CD4-positive, alpha-beta T cell treated with Interferon alpha-2 for 1 hour (primary cell): ENCODE results near the gene KRTAP10-1.

ENCODE experiments used
- DNase-seq, 2 donors: peaks; one replicate each; pipeline ENCODE4 v3.0.0-alpha.2; 2020 to 2022

Gene KRTAP10-1

DNA sequence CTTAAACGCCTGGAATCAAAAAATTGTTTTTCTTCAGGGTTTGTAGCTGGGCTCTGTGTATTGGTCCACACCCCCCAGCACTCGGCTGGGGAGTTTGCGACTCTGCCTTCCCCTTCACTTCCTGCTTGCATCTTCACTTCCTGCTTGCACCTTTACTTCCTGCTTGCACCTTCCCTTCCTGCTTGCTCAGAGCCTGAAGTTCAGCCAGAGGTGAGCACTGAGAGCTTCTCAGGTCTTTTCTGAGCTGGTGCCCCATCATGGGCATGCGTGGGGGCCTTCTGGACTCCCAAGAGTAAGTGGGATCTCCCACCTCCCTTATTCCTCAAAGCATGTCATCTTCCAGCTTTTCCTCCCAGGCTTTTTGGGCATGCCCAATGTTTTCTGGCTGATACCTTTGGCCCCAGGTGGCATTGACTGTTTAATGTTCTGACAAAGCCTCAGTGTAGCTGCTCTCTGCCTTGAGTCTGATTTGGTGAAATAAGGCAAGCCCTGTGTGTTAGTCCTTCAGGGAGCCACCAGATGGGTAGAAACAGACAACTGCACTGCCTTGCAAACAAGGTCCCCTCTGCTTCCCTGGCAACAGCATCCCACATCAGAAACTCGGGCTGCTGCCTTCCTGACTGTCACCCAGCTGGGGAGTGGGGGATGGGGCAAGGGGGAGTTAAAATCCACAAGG is 7.8 kb upstream of the KRTAP10-1 start:
- DNase-seq, result peak in 1 of 2 donors; percentile 54

DNA sequence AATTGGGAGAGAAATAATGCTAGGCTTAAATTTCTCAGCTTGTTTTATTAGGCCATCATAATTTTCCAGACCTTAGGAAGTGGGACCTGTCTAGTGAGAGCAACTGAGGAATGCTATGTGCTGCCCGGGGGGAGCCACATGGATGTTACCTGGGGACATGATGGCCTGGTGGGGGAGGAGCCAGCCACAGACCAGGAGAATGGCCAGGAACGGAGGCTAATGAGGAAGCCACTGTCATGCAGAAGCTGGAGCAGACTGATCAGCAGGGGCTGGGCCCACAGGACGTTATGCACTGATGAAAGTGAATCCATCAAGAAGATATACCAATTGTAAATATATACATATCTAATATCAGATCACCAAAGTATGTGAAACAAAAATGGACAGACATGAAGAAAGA is 4.6 kb upstream of the KRTAP10-1 start:
- DNase-seq, result no peak

DNA sequence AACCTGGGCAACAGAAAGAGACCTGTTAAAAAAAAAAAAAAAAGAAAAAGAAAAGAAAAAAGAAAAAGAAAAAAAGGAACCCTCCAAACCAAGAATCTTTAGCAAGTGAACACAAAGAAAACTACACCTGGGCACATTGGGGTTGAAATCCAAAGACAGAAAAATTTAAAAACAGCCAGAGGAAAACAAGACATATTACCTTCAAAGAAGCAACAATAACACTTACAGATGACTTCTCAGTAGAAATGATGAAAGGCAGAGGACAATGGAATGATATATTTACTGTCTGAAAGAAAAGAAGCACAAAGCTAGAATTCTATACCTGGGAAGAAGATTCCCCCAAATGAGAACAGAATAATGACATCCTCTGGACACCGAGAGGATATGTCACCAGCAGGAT is 2.7 kb upstream of the KRTAP10-1 start:
- no peak for DNase-seq

DNA sequence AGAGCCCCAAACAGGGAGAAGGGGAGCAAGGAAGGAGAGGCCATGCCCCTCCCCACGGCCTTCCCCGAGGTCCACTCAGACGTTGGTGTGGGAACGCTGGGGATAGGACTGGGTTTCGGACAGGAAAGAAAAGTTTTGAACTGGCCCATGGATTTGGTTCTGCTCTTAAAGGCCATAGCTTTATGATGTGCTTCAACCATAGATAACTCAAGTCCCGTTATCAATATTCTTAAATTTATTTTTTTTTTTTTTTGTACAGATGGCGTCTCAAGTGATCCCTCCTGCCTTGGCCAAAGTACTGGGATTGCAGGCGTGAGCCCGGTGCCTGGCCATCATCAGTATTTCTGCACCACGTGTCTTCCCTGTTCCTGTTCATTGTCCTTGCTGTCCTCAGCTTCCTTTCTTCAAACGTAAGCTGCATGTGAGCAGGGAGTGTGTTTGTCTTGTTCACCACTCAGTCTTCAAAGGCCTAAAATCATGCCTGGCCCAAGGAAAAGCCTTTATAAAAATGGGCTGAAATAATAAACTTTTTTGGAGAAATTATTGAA is 820 bp upstream of the KRTAP10-1 start:
- DNase-seq, result no peak

DNA sequence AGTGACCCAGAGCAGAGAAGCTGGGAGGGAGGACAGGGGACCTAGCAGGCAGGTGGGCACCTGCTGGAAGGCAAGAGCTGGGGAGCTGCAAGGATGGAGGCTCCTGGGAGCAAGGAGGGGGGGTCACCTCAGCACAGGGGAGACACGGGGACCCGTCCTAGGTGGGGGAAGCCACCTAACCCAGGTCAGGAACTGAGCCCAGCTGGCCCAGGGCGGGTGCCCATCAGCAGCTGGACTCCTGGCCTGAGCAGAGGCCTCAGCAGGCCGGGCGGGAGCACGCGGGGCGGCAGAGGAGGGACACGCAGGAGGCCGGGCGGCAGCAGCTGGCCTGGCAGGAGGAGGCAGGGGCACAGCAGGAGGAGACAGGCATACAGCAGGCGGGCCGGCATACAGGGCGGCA is 949 bp downstream of the KRTAP10-1 start:
- DNase-seq, result no peak

DNA sequence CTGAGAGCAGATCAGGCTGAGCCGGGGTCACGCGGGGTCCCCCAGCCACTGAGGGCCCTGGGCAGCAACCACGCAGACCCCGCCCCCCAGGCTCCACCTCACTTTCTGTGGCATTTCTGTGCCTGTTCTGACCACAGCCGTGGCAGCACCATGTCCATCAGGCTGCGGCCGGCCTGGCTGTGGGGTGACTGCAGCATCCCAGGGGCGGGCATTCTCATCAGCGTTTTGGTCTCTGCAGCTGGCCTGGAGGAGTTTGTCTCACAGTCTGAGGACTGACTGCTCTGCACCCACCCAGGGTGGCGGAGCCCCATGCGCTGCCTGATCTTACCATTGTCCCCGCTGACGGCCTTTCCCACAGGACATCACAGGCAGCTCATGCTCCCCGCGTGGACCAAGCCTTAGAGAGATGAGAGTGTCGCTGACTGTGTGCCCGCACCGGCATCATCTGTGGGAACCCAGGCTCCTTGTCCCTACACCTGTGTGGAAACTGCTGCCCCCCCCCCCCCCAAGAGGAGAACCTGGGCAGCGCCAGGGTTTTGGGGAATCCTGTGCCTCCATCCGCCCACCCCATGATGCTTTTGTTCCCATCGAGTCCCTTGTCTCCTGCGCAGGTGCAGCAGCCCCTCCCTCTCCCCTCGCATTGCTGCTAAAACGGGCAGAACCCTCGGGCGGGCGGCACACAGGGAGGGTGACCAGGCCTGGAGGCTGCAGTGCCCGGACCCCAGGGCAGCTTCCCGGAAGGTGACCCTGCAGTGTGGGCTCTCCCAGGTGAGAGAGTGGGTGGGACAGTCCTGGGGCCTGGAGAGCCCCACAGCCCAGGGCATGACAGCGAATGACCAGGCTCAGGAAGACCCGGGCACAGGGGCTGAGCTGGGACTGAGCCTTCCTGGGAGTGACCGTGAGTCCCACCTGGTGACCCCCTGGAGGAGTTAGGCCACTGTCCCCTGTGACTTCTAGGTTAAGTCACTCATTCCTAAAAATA is 1.8 kb downstream of the KRTAP10-1 start:
- DNase-seq, result no peak

DNA sequence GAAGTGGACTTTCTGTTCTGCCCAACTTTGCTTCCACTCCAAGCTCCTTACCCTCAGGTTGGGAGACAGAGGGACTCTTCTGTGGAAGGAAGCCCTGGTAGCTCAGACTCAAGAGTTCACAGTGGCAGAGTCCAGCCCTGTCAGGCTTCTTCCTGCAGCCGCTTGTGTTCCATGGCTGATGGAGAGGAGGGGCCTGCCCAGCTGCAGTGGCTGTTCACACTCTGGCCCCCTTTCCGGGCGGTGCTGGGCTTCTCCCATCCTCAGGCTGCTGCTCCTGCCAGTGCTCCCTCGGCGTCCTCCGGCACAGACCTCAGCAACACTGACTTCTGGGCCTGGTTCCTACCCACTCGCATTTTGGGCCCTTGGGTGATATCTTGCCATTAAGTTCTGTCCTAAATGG is 4.0 kb downstream of the KRTAP10-1 start:
- DNase-seq, result no peak

DNA sequence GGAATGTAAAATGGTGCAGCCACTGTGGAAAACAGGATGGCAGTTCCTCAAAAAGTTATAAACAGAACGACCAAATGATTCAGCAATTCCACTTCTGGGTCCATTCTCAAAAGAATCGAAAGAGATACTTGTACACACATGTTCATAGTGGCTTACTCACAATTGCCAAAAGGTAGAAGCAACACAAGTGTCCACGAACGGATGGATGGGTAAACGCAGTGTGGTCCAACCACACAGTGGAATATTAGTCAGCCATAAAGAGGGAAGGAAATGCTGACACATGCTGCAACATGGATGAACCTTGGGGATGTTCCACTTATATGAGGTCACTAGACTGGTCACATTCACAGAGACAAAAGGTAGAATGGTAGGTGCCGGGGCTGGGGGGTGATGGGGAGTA is 5.3 kb downstream of the KRTAP10-1 start:
- no peak for DNase-seq

DNA sequence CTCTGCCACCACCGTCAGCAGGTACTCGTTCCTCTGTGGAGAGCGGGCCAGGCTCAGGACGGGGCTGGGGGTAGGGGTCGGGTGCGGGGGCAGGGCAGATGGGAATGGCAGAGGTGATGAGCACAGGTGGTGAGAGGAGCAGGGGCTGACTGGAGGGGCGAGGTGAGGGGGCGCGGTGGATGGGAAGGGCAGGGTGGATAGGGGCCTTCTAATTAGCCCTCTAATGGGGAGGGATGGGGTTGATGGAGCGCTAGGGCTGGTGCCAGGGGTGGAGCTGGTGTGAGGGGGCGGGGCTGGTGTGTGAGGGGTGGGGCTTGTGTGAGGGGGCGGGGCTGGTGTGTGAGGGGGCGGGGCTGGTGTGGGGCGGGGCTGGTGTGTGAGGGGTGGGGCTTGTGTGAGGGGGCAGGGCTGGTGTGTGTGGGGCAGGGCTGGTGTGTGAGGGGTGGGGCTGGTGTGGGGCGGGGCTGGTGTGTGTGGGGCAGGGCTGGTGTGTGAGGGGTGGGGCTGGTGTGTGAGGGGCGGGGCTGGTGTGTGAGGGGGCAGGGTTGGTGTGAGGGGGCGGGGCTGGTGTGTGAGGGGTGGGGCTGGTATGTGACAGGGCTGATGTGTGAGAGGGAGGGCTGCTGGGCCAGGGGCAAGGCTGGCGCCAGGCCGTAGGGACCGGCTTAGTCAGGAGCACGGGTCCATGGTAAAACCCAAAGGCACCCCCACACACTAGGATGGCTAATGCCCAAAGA is 5.9 kb downstream of the KRTAP10-1 start:
- DNase-seq, result no peak

DNA sequence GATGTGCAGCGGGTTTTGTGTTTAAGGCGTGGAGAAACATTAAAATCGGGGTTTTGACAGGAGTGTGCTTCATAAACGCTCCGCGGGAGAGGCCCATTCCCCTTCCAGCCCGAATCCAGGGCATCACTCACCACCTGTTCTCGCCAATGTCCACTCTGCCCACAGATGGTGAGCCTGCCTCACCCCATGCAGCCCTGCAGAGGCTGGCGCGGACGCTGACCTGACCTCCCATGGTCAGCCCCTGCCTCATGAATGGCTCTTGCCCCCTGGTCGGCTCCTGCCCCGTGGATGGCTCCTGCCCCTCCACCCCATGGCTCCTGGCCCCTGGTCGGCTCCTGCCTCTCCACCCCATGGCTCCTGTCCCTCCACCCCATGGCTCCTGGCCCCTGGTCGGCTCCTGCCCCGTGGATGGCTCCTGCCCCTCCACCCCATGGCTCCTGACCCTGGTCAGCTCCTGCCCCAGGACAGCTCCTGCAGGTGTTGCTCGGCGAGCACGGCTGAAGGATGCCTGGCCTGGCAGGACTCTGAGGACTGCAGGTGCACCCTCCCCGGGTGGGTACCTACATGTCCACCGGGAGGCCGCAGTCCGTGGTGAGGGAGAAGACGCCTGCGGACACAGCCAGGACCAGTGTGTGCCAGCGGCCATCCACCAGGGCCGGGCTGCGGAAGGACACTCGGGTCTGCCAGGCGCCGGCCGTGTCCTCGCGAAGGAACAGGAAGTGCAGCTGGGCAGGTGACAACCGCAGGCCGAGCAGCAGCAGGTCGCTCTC is 6.7 kb downstream of the KRTAP10-1 start:
- no peak for DNase-seq

DNA sequence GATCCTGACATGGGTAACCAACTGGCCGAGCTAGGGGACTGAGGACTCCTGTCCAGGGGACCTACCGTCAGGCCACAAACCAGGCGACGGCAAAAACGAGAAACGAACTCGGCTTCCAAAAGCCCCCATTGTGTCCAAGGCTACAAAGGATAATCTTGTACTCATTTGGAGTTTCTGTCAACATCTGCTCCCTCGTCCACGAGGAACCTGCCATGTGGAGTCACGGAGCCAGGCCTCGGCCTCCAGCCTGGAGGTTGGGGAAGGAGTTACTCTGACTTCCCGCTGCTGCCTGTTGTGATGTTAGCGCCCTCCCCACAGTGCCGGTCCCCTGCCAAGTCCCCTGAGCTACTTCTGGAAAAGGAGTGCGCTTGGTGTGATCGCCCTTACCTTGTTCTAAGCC is 7.3 kb downstream of the KRTAP10-1 start:
- DNase-seq, result no peak

DNA sequence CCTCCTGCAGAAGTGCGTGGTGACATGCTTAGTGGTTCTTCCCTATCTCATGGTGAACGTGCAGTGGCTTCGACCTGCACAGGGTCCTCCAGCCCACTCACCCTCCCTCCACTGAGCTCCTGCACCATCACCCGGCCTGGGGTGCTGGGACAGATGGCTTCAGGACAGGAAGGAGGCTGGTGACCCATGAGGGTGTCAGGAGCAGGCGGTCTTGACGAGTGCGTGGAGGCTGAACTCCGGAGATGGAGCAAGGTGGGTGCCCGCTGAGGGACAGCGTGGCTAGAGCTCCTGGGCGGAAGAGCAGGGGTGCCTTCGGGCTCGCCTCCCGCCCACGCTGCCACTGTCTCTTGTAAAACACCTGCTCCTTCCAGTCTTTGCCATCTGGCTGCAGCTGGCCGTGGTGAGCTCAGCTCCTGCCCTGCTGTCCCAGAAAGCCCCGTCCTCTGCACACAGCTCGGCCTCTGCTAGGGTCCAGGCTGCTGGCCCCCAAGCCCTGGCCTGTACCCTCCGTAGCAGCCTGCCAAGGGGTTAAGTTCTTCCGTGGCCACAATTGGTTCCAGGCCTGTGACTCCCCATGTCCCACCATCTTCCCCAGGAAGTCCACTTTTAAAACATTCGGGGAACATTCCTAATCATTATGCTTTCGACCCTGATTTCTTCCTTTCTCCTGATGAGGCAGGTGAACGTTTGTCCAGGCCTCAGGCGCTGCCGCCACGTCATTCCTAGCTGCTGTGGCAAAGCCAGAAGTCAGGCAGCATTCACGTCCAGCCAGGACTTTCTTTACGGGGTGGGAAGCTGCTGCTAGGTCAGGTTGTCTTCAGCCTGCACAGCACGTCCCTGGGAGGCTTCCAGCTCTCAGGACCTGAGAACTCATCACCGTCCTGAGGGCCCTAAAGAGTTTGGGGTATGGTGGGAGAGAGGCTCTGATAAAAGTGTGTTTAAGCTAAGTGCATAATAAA is 8.1 kb downstream of the KRTAP10-1 start:
- DNase-seq, result no peak

DNA sequence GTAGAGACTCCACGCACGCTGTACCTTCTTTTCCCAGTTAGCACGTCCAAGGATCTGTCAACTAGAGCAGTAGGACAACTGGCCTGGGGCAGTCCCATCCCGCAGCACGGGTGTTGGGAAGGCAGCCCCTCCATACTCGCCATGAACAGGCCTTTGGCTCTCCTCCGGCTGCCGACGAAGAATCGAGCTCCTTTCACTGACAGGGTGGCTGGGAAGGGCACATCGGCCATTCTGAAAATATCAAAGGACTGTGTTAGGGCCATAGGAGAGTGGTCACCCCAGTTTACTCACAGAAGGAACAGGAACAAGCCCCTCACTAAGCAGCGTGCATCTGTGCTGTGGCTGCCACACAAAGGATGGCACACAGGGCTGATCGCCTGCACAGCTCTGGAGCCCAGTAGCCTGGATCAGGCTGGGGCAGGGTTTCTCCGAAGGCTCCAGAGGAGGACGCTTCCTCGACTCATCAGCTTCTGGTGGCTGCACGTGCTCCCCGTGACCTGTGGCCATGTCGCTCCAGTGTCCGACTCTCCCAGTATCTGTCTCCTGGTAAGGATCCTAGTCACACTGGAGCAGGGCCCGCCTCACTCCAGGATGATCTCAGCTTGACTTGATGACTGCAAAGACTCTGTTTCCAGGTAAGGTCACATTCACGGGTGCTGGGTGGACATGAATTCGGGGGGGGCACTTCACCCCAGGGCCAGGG is 8.9 kb downstream of the KRTAP10-1 start:
- no peak for DNase-seq

DNA sequence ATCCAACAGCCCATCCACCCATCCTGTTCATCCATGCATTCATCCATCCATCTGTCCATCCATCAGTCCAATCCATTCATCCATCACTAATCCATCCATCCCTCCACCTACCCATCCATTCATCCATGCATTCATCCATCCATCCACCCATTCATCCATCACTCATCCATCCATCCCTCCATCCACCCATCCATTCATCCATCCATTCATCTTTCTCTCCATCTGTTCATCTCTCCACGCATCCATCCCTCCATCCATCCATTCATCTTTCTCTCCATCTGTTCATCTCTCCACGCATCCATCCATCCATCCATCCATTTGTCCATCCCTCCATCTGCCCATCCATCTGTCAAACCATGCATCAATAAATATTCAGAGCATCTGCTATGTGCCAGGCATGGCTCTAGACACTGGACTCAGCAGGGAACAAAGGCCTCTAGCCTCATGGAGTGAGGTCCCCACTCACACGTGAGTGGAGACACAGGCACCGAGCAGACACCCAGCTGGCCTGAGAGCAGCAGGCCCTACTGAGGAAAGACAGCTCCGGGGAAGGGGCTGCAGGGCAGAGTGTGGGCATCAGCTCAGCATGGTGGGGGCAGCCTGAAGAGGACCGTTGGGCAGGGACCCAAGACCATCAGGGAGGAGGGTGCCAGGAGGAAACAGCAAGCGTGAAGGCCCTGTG is 9.6 kb downstream of the KRTAP10-1 start:
- no peak for DNase-seq

DNA sequence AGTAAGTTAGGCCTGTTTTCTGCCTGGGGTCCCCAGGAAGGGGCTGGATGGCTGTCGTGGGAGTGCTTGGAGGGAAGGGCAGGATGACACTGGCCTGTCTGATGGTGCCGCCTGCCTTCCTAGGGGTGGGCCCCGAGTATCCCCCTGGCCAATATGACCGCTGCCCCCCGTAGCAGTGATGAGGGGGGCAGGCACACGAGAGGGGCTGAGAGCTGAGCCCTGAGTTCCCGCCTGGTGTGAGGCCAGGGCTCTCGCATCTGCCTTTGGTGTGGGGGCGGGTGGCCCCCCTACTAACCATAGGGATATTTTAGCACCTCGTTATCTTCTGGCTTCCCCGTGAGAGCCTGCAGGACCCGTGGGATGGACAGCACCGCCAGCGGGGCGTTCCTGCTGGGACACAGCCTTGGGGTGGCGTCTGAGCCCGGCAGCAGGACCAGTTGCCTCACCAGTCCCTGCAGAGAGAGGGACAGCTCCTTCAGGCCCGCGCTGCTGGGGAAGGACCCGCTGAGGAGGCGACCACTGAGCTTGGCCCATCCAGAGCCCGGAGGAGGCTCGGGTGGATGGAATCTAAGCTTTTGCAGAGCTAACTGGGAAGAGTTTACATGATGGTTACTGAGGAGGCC is 10.4 kb downstream of the KRTAP10-1 start:
- no peak for DNase-seq

DNA sequence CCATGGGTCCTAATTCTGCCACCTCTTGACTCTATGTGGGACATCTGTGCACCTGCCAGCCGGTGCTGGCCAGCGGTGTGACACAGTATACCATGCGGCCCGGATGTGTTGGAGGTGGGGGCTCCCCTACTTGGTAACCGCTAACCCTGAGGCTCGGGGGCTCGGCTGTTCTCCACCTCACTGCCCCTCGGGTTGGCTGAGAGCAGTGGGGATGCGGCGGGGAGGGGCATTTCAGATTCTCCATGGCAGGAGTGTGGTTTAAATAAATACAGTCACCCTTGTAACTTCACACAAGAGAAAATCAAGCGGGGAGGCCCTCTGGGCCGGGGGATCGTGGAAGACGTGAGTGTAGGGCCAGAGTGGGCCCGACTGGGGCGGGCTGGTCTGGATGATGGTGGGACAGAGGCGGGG is 11.0 kb downstream of the KRTAP10-1 start:
- no peak for DNase-seq

DNA sequence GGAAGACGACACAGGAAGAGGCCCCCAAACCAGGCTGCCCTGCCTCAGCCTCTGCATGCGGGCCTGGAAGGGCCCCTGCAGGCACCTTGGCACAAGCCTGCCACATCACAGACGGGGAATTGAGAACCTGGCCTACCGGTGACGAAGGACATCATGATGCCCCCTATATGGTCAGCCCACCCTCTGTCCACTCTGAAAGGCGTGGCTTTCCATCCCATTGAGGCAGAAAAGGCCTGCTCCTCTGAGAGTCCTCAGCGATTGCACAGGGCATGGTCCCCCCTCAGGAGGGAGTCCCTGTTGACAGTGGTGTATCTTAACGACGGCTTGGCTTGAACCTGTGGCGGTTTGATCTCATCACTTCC is 11.4 kb downstream of the KRTAP10-1 start:
- DNase-seq, result no peak

DNA sequence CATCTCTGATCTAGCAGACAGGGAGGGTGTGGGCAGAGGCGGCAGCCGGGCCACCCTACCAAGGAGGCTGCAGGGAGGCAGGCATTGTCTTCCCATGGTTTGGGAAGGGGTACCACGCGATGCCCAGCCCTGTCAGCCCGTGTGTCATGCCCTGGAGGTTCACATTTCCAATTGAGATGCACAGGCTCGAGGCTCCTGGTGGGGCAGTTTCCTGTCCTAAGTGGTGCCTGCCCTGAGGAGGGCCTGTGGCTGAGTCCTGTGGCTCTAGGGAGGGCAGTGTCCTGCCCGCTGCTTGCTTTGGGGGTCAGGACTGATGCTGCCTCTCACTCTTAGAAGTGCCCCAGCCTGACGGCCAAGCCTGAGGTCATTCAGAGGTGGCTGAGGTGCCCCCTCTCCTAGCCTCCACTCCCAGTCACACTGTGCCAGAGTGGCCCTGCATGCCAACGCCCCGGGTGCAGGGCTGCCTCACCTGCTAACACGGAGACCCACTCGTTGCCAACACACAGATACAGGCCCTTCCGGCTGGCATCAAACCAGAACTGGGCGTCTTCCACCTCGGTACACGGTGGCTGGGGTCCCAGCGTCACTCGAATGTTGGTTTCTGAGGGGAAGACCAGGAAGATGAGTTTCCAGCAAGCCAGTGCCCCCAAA is 11.9 kb downstream of the KRTAP10-1 start:
- DNase-seq, result no peak
